GM12878 (cell line): ENCODE data around the gene KLK3. TPM values are rescaled to one million over a fixed set of nuclear protein-coding genes. Genes with fewer than 3 reads are reported as not detected.
A peak's percentile ranks its signal among the peaks of the same experiment; 100 is the strongest.

ENCODE experiments used
- ATAC-seq: fragments of 200-7000 bp; cut with Tn5 transposase; 3 replicates; pipeline ENCODE4 v1.9.1; 2020; ENCODE audit warnings: mild to moderate bottlenecking, moderate library complexity
- BruUV-seq: library from RNA; stranded (reverse); fragments of 400-500 nt; replicated peaks from 2 replicates; lab custom pipeline; 2021; lab: Mats Ljungman, UMichigan
- CTCF ChIA-PET: fragments of 300-600 bp; sonication (Branson Sonifier 250); formaldehyde crosslinking; extraction: SDS; loops from one replicate; lab custom pipeline; 2021; ENCODE audit warnings: inconsistent platforms; lab: Yijun Ruan, JAX
- POLR2A ChIA-PET: fragments of 350-600 bp; formaldehyde crosslinking; extraction: SDS; loops from one replicate; lab custom pipeline; 2021; ENCODE audit warnings: inconsistent platforms; lab: Charles Lee
- RAD21 ChIA-PET: fragments of 300-600 bp; sonication (Branson Sonifier 250); formaldehyde crosslinking; loops from one replicate; lab custom pipeline; 2023; ENCODE audit warnings: antibody characterized with exemption; ENCODE audit not compliant: unreplicated experiment; lab: Charles Lee
- SMC1A ChIA-PET: fragments of 300-600 bp; sonication (Branson Sonifier 250); formaldehyde crosslinking; loops from one replicate; lab custom pipeline; 2023; ENCODE audit not compliant: unreplicated experiment, uncharacterized antibody; lab: Charles Lee
- DNase-seq: peaks from one replicate; pipeline ENCODE4 v3.0.0-alpha.2; 2011; ENCODE audit warnings: low read depth, low spot score
- FAIRE-seq: peaks from 3 replicates; lab custom pipeline; 2011; peaks lifted over from hg19 to GRCh38; lab: Jason Lieb, UNC
- H2AFZ ChIP-seq: 2 replicates; pipeline ENCODE4 v1.6.0; 2011; ENCODE audit warnings: low read depth, low read length, control low read depth; ENCODE audit not compliant: control insufficient read depth
- H3K27ac ChIP-seq: 2 replicates; pipeline ENCODE4 v1.5.1; 2011; ENCODE audit warnings: control low read depth; ENCODE audit not compliant: control insufficient read depth, insufficient read depth
- H3K27me3 ChIP-seq, 2 experiments: replicated peaks in 1 of 2; 2 replicates each; pipeline versions ENCODE4 v1.6.0 to v1.6.1; 2011; ENCODE audit warnings: low read length in 1 of 2; ENCODE audit not compliant: control insufficient read depth in 2 of 2, insufficient read depth in 2 of 2
- H3K36me3 ChIP-seq, 2 experiments: 2 replicates each; pipeline ENCODE4 v1.5.1; 2011; ENCODE audit warnings: low read length in 1 of 2; ENCODE audit not compliant: control insufficient read depth in 2 of 2, insufficient read depth in 2 of 2
- H3K4me1 ChIP-seq: 2 replicates; pipeline ENCODE4 v1.6.1; 2011; ENCODE audit warnings: mild to moderate bottlenecking, low read length, moderate library complexity, mixed read lengths; ENCODE audit not compliant: control insufficient read depth, insufficient read depth
- H3K4me2 ChIP-seq: 2 replicates; pipeline ENCODE4 v1.6.0; 2011; ENCODE audit warnings: control low read depth; ENCODE audit not compliant: control insufficient read depth, insufficient read depth
- H3K4me3 ChIP-seq: fragments of 200-600 bp; sonication (generic); 2 replicates; pipeline ENCODE4 v1.5.1; 2016
- H3K79me2 ChIP-seq: 2 replicates; pipeline ENCODE4 v1.6.0; 2011; ENCODE audit warnings: low read length; ENCODE audit not compliant: control insufficient read depth, insufficient read depth
- H3K9ac ChIP-seq: 2 replicates; pipeline ENCODE4 v1.8.0; 2011; ENCODE audit warnings: low read length, control low read depth, mixed read lengths; ENCODE audit not compliant: control insufficient read depth, insufficient read depth
- H3K9me3 ChIP-seq: replicated peaks from 3 replicates; pipeline ENCODE4 v1.5.1; 2011; ENCODE audit warnings: mild to moderate bottlenecking, low read length; ENCODE audit not compliant: control insufficient read depth, insufficient read depth
- H4K20me1 ChIP-seq: 2 replicates; pipeline ENCODE4 v1.6.0; 2011; ENCODE audit not compliant: control insufficient read depth, insufficient read depth
- CTCF ChIP-seq, 3 experiments: IDR thresholded peaks in 2 of 3; conservative IDR thresholded peaks in 1 of 3; 2 replicates each; pipeline ENCODE4 v1.5.1; 2011; ENCODE audit warnings: low read depth in 3 of 3, low read length in 3 of 3, mild to moderate bottlenecking in 3 of 3, control low read depth in 2 of 3, moderate library complexity in 2 of 3, inconsistent platforms in 1 of 3, mixed read lengths in 1 of 3; ENCODE audit not compliant: control insufficient read depth in 2 of 3, insufficient read depth in 1 of 3; ENCODE audit errors: extremely low read depth in 1 of 3
- FOS ChIP-seq: IDR thresholded peaks from 3 replicates; pipeline ENCODE4 v1.6.1; 2011; ENCODE audit warnings: borderline replicate concordance; ENCODE audit not compliant: insufficient read length; ENCODE audit errors: extremely low read depth
- NFYB ChIP-seq: IDR thresholded peaks from 2 replicates; pipeline ENCODE4 v1.6.1; 2011; ENCODE audit warnings: low read depth, mild to moderate bottlenecking, low read length, improper control_type of control experiment, moderate library complexity; ENCODE audit not compliant: insufficient read depth
- USF1 ChIP-seq: IDR thresholded peaks from 2 replicates; pipeline ENCODE4 v1.6.1; 2011; ENCODE audit warnings: borderline replicate concordance, low read depth, mild to moderate bottlenecking, moderate library complexity, mixed read lengths, low read length; ENCODE audit not compliant: insufficient read depth; ENCODE audit errors: extremely low read length
- YBX1 ChIP-seq: fragments of 450-650 bp; IDR thresholded peaks from 2 replicates; pipeline ENCODE4 v1.6.1; 2016; ENCODE audit warnings: antibody characterized with exemption
- WGBS: methylation state at CpG from one replicate; pipeline ENCODE4 v1.1.6; 2016; ENCODE audit warnings: low lambda C conversion rate; ENCODE audit not compliant: insufficient replicate concordance, insufficient coverage; ENCODE audit errors: missing lambda C conversion rate; 5-methylcytosine and 5-hydroxymethylcytosine counted together
- in situ Hi-C: fragments of 300-500 bp; cut with MboI; formaldehyde crosslinking; loops from 9 replicates; pipeline ENCODE4 v1.14.3; 2018; ENCODE audit warnings: mixed read lengths
- intact Hi-C: fragments of 100-400 bp; cut with micrococcal nuclease; formaldehyde crosslinking; loops from one replicate; pipeline ENCODE4 v1.14.2; 2022; ENCODE audit not compliant: unreplicated experiment
- polyA plus RNA-seq, 11 experiments: library from polyadenylated mRNA; depleted of rRNA in 4 of 11; unstranded in 6 of 11; stranded (reverse) in 5 of 11; fragments of >200 nt; fragmentation: Nextera tagmentation in 4 of 11; fragmentation: Illumina TruSeq in 1 of 11; extraction: Ambion mirVana in 4 of 11; extraction: Trizol in 1 of 11; gene quantifications; 1 replicate in 1 of 11; 2 replicates in 10 of 11; pipeline versions ENCODE4 v1.2.1 to v1.2.3, GENCODE V29; 2011 to 2016; ENCODE audit warnings: inconsistent platforms in 2 of 11, missing spikeins in 2 of 11, low read depth in 1 of 11
- total RNA-seq, 4 experiments: library from RNA; depleted of rRNA in 3 of 4; stranded (reverse); fragments of >200 nt in 3 of 4; fragmentation: Illumina TruSeq in 1 of 4; extraction: Trizol in 1 of 4; gene quantifications; 2 replicates each; pipeline versions ENCODE4 v1.2.1 to v1.2.3, GENCODE V29; 2013 to 2021

KLK3 gene
- total and polyA plus RNA-seq, 10 of the 15 experiments (the other 5 are each of a cell fraction or from before 2014, with no cell fraction given): 0.31 TPM; not detected in 9

GRCh38 chr19:50814883-50815282 is 39.8 kb upstream of the KLK3 start (continued):
- TF ChIP-seq FOS: no peak

GRCh38 chr19:50815439-50815838 is 39.3 kb upstream of the KLK3 start:
- 100% methylated on average over 1 of the region's 1 CpG for WGBS
- TF ChIP-seq CTCF (IDR thresholded peaks at IDR 0.05 in 2 of 3, conservative IDR thresholded peaks at IDR 0.05 in 1 of 3; ENCODE audit: control insufficient read depth in 2 of 3, extremely low read depth in 1 of 3, insufficient read depth in 1 of 3, low read depth in 3 of 3, low read length in 3 of 3) (no peak), USF1 (peak; percentile 38), NFYB (0 out of 2 replicates have a peak, but pooled peaks have one; percentile 61), YBX1 (no peak)
- H3K36me3 ChIP-seq: no peaks in the 10 kb centered on the region
- no peak overlapping the region for H3K27ac ChIP-seq
- no peak overlapping the region for H3K9ac ChIP-seq
- CTCF ChIA-PET: interaction anchor here (1.6 to 2.9 kb wide), 2 partner anchors 11 to 90 kb away, joined by 4 to 8 read pairs; no protein-coding TSS in a partner anchor
- H3K4me2 ChIP-seq: no peak overlapping the region
- POLR2A ChIA-PET: interaction anchor here (1.0 kb wide), 1 partner anchor 24 kb away, joined by 5 read pairs; no protein-coding TSS in a partner anchor
- in situ Hi-C loops: loop anchor here (10.0 kb wide), 1 partner anchor 549 kb away; the partner anchor contains the start of genes CLDND2 and ETFB
- H3K79me2 ChIP-seq: peaks cover 4% of the 10 kb centered on the region
- intact Hi-C loops: no loop called here
- ATAC-seq (no peak), FAIRE-seq (no peak), DNase-seq (no peak)
- no peaks in the 10 kb centered on the region for H3K27me3 ChIP-seq
- H3K9me3 ChIP-seq: peaks cover 3% of the 10 kb centered on the region; the same call in 2 of the 3 replicates
- H4K20me1 ChIP-seq: no peaks in the 10 kb centered on the region
- no peak overlapping the region for H2AFZ ChIP-seq
- no peak overlapping the region for H3K4me3 ChIP-seq
- SMC1A ChIA-PET: interaction anchor here (1.0 to 1.7 kb wide), 3 partner anchors 10 to 79 kb away, joined by 4 to 5 read pairs (median 4); no protein-coding TSS in a partner anchor
- peaks cover 30% of the 10 kb centered on the region for H3K4me1 ChIP-seq
- BruUV-seq: no TSS peak
- RAD21 ChIA-PET: no interaction called here
